NCI-H524 treated with DMSO at 0.1 percent for 48 hours (cell line): ENCODE results near the gene KANSL2.
"Not testable (repeated sequence)": the region's sequence is repeated elsewhere in the genome, so short reads cannot be mapped to it uniquely, and the experiment has no call there.

Experiments used
- DNase-seq: peaks from one replicate; lab custom pipeline; 2025; lab: John Stamatoyannopoulos, UW

Gene KANSL2

DNA sequence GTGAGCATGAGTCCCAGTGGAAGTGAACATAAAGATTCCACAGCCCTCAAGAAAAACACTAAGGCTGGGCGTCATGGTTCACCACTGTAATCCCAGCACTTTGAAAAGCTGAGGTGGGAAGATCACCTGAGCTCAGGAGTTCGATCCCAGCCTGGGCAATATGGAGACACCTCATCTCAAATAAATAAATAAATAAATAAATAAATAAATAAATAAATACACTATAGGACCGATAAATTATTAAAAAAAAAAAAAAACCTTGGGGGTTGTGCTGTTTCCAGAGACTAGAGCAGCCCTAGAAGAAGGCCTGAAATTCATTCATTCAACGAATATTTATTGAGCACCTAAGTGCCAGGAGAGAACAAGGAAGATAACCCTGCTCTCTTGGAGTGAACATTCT lies 1.5 kb upstream of the KANSL2 start:
- DNase-seq: no peak

DNA sequence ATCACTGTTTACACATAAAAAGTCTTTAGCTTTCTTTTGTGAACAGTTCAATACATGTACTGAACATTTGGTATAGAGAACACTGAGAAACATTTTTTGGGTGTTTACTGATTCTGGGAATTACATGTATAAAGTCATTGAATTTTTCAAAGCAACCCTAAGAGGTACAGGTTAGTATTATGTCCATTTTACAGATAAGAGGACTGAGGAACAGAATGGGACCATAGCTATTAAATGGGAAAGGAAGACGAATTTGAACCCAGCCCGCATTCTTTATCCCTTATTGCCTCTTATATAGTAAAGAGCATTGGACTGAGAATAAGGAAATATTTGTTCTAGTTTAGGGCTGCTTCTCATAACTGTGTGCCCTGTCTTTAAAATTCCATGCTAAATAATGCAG lies 889 bp upstream of the KANSL2 start:
- no peak for DNase-seq

DNA sequence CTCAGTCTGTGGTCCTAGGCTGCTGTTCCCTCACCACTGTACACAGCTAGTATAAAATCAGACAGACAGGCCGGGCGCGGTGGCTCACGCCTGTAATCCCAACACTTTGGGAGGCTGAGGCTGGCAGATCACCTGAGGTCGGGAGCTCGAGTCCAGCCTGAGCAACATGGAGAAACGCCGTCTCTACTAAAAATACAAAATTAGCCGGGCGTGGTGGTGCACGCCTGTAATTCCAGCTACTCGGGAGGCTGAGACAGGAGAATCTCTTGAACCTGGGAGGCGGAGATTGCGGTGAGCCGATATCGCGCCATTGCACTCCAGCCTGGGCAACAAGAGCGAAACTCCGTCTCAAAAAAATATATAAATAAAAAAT lies 481 bp upstream of the KANSL2 start:
- DNase-seq: not testable (repeated sequence)

DNA sequence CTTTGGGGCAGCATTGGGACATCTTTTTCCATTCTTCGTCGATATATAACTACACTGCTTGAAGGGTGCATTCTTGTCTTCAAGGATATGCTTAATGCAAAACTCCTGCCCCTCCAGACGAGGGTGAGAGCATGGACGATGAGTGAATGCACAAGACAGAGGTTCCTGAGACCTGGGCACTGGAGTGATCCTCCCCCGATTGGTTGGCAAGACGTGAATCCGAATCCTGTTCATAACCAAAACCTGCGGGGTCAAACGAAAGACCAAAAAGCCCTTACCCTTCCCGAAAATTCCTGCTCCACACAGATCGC lies 684 bp downstream of the KANSL2 start:
- DNase-seq: no peak

DNA sequence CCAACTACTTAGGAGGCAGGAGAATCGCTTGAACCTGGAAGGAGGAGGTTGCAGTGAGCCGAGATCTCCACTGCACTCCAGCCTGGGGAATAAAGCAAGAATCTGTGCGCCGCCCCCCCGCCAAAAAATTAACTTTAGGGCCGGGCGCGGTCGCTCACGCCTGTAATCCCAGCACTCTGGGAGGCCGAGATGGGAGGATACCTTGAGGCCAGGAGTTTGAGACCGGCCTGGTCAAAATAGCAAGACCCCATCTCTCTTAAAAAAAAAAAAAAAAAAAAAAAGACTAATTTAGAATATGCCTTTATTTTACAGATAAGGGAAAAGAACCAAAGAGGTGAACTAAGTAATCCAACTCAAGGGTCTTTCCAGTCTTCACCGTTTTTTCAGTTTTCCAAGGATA lies 1.2 kb downstream of the KANSL2 start:
- DNase-seq: no peak

DNA sequence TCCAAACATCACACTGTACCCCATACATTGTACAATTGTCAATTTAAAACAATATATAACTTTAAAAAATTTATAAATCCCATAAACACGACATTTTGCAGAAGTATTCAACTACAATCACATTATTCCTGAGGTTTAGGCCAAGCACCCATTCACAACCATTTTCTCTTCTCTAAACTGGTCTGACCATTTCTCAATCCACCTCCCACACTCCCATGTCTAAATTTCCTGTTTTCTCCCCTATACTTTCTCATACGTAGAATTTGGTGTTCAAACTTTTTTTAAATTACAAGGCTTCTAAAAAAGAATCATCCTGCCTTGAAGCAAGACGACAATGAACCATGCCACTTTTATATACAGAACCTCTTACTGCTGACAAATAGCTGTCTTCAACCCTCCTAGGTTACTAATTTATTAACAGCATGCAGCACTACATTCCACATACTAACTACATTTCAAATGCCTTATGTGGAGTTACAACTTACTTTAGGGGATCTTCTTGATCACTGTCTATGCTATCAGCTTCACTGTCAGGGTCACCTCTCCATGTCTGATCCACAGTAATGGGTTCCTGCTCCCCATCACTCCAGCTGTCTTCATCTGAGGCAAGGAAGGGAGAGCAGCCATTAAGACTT lies 3.4 kb downstream of the KANSL2 start:
- no peak for DNase-seq

DNA sequence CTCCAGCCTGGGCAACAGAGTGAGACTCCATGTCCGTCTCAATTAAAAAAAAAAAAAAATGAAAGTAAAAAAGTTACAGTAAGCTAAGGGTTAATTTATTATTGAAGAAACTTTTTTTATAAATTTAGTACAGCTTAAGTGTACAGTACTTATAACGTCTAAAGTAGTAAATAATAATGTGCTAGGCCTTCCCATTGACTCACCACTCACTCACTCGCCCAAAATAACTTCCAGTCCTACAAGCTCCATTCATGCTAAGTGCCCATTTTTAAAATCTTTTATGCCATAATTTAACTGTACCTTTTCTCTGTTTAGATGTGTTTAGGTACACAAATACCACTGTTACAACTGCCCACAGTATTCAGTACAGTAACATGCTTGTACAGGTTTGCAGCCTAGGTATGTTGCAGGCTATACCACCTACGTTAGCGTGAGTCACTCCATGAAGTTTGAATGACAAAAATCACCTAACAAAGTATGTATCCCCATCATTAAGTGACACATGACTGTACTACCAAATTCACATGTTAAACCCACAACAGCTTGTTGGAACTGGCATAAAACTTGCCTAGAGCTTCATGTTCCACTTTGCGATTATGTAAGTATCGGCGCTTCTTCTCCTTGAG lies 10.7 kb downstream of the KANSL2 start:
- DNase-seq: no peak

DNA sequence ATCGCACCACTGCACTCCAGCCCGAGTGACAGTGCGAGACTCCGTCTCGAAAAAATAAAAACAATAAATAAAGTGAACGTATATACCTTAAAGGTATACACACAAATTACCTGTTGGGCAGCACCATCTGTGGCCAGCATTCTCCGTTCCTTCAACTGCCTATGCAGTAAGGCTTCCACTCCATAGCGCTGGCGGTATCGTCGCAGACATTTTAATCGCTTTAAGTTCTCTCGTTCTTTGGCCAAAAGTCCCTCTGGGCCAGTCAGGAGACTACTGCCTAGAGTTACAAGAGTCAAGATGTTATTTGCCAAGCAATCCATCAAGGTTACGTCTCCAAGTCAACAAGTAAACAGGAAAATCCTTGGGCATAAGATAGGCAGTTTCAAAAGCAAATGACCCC lies 13.0 kb downstream of the KANSL2 start:
- no peak for DNase-seq

DNA sequence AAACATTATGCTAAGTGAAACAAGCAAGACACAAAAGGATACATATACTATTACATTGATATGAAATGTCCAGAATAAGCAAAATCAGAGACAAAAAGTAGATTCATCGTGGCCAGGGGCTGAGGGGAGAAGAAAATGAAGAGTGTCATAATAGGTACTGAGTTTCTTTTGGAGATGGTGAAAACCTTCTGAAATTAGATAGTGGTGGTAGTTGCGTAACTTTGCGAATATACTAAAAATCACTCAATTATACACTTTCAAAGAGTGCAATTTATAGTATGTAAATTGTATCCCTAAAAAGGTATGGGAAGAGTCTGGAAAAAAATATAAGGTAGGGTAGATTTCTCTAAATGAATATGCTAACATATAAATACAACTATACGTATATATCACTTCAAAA lies 22.2 kb downstream of the KANSL2 start:
- DNase-seq: no peak

DNA sequence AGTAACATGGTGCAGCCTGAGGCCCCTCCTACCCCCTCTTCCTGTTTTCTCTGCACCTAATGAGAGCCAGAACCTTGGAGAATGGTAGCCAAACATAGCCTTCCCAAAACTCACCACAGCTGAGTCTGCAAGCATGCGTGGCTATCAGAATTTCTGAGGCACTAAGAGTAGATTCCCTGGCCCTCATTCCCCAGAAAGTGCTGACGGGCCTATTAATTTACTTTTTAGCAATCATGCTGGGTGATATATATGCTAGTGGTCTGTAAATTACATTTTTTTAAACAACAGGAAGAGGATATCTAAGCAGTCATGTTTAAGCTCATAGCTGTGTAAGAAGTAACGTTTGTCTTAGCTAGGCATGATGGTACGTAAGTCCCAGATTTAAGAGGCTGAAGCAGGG lies 30.4 kb downstream of the KANSL2 start:
- no peak for DNase-seq

DNA sequence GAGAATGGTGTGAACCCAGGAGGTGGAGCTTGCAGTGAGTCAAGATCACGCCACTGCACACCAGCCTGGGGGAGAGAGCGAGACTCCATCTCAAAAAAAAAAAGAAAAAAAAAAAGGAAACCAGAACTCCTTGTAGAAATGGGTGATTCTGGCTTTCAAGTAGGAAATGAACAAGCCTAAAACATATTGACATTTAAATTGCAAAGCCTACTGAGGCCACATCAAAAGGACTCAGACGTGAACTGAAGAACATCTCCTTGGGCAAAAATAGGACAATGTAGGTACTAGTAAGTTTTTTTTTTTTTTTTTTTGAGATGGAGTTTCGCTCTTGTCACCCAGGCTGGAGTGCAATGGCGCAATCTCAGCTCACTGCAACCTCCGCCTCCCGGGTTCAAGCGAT lies 36.7 kb downstream of the KANSL2 start:
- DNase-seq: not testable (repeated sequence)

DNA sequence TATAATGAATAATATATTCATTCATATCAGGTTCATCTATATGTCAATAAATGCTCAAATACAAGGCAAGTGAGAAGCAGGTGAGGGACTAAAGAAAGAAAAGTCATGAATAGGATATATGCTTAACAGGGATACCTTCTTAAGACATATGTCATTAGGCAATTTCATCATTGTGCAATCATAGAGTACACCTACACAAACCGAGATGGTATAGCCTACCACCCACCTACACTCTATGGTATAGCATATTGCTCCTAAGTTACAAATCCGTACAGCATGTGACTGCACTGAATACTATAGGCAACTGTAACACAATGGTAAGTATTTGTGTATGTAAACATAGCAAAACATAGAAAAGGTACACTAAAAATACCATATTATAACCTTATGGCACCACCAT lies 39.0 kb downstream of the KANSL2 start:
- no peak for DNase-seq

DNA sequence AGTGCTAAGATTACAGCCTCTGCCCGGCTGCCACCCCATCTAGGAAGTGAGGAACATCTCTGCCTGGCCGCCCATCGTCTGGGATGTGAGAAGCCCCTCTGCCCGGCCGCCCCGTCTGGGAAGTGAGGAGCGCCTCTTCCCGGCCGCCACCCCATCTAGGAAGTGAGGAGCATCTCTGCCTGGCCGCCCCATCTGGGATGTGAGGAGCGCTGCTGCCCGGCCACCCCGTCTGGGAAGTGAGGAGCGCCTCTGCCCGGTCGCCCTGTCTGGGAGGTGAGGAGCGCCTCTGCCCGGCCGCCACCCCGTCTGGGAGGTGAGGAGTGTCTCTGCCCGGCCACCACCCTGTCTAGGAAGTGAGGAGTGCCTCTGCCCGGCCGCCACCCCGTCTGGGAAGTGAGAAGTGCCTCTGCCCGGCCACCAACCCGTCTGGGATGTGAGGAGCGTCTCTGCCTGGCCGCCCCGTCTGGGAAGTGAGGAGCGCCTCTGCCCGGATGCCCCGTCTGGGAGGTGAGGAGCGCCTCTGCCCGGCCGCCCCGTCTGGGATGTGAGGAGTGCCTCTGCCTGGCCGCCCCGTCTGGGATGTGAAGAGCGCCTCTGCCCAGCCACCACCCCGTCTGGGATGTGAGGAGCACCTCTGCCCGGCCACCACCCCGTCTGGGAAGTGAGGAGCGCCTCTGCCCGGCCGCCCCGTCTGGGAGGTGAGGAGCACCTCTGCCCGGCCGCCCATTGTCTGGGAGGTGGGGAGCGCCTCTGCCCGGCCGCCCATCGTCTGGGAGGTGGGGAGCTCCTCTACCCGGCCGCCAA lies 40.1 kb downstream of the KANSL2 start:
- not testable (repeated sequence) for DNase-seq

DNA sequence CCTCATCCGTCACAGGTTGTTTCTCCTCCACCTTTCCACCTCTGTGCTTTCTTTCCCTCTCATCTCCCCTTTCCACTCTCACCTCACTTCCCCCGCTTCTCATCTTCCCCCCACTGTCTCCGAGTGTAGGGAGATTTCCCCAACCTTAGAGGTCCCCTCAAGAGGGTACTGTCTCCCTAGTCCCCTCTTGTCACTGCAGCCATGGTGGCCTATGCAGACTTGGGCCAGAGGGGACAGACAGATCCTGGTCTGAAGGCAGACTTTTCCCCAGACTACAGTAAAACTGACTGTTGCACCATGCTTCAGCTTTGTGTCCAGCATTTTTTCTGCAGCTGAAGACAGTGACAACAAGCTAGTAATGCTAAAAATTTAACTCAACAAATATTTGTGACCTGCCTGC lies 41.2 kb downstream of the KANSL2 start:
- no peak for DNase-seq

DNA sequence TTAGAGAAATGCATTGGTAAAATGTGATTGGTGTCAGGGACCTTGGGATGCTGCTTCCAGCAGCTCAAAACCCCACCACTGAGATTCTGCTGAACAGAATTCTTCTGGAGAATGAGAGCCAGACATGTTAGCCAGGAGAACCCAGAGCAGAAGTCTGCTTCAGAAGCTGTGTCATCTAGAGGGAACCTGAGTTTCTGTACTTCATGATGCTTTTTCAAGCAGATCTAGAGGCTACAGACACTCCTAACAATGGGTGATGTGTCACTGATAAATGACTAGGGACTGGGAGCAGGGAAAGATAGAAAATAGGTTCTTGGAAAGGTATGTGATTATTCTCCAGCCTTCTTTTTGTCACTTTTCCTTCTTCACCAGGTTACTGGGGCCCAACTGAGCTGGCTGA lies 41.6 kb downstream of the KANSL2 start:
- DNase-seq: no peak

DNA sequence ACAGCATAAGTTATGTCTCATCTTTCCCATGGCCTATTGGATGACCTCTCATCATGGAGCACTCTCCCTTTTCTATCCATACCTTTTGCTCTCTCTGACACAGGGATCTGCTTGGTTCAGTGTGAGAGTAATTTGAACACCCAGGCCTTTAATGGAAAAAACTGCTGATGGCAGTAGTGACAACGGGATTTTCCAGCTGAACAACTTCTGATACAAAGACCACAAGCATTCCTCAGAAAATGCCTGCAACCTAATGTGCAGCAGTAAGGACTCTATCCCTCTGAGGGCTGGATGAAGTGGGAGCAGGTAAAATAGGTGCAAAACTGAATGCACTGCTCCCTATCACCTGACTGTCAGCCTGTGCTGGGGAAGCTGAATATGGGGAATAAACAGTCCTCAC lies 51.0 kb downstream of the KANSL2 start:
- DNase-seq: no peak

DNA sequence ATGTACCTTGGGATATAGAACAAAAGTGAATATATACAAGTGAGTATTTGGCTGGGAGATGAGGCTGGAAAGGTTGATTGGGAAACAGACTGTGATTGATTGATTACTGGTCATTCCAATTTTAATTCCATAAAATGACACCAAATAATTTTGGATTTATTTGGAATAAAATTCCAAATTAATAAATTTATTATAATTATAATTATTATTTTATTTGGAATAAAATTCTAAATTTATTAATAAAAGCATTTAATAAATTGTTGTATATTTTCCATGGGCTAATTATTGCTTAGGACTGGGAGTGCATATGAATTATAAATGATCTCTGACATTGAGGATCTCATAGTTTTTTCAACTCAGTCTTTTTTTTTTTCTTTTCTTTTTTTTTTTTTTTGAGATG lies 51.7 kb downstream of the KANSL2 start:
- DNase-seq: no peak

DNA sequence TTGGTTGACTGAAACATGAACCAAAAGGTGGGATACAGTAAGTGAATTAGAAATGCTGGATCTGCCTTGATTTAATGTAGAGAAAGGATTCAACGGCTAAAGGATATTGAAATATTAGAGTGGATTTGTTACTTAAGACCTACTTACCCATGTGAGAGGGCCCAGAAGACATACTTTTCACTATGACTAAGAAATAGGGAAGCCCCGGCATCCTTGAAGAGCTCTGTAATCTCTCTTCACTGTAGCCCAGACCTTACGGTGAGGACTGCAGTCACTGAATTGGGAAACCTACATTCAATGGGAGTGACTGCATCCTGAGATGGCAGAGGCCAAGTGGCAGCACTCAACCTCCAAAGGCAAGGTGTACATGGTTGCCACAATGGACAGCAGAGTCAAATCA lies 52.5 kb downstream of the KANSL2 start:
- no peak for DNase-seq

DNA sequence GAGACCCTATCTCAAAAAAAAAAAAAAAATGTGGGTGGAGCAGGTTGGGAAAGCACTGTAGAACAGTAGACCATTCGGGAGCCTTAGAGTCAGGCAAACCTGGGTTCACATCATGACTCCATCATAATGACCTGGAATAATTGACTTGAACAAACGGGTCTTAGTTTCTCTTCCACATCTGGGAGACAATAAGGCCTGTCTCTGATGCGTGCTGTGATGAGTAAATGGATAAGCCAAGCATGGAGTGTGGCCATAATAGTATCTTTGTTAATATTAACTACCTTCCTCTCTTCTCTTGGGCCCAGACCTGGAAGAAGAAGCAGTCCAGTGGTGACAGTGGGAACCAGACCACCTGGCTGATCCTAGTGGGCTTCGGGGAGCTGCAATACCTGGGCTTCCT lies 54.5 kb downstream of the KANSL2 start:
- no peak for DNase-seq

DNA sequence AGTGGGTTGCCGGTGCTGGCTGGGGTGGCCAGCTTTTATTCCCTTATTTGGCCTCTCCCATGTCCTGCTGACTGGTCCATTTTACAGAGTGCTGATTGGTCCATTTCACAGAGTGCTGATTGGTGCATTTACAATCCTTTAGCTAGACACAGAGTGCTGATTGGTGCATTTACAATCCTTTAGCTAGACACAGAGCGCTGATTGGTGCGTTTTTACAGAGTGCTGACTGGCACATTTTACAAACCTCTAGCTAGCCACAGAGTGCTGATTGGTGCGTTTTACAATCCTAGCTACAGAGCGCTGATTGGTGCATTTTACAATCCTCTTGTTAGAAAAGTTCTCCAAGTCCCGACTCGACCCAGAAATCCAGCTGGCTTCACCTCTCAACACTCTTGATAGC lies 59.0 kb downstream of the KANSL2 start:
- DNase-seq: not testable (repeated sequence)

DNA sequence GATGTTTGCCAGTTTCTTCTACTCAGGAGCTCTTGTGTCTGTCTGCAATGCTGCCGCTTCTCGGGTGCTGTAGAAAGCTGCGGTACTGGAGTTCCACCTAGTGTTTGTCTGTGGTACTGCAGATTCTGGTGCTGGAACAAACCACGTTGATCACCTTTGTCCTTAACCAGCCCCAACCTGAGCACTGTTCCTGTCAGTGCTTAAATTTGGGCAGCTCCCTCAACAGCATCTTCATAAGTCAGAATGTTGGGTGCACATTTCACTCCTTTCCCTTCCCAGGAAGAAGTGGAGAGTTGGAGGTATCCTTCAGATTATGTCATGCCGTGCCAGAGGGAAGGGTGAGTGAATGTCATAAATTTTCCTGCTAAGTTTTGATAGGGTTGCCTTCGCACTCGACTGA lies 63.5 kb downstream of the KANSL2 start:
- DNase-seq: peak; percentile 9

DNA sequence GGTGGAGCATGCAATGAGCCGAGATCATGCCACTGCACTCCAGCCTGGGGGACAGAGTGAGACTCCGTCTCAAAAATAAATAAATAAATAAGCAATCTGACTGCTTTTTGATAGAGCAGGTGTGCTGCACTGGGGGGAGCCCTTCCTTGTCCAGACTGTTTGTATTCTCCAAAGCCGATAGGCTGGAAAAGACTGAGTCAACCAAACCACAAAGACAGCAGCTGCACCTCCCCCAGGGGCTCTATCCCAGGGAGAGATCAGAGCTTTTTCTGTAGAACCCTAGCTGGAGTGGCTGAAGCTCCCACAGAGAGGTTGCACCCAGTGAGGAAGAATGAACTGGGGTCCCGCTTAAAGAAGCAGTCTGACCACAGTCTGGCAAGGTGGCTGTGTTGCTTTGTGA lies 66.4 kb downstream of the KANSL2 start:
- DNase-seq: no peak

DNA sequence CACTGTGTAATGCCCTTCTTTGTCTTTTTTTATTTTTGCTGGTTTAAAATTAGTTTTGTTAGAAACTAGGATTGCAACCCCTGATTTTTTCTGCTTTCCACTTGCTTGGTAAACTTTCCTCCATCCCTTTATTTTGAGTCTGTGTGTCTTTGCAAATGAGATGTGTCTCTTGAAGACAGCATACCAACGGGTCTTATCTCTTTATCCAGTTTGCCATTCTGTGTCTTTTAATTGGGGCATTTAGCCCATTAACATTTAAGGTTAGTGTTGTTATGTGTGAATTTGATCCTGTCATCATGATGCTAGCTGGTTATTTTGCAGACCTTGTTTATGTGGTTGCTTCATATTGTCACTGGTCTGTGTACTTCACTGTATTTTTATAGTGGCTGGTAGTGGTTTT lies 68.7 kb downstream of the KANSL2 start:
- no peak for DNase-seq
